Subcutaneous abdominal adipose tissue (tissue), 5 donors: ENCODE results near the gene CARM1.

Source experiments
- H3K27ac ChIP-seq: one replicate; pipeline ENCODE4 v1.7.0; 2013; ENCODE audit warnings: low read depth, mild to moderate bottlenecking, inconsistent platforms, low read length, moderate library complexity
- H3K27me3 ChIP-seq, 5 donors: one replicate each; pipeline ENCODE4 v1.7.0; 2013; ENCODE audit warnings: low read length in 5 of 5, inconsistent platforms in 1 of 5; ENCODE audit not compliant: control insufficient read depth in 5 of 5, insufficient read depth in 4 of 5
- H3K36me3 ChIP-seq, 5 donors: one replicate each; pipeline ENCODE4 v1.7.0; 2013; ENCODE audit warnings: low read length in 5 of 5; ENCODE audit not compliant: control insufficient read depth in 5 of 5, insufficient read depth in 5 of 5
- H3K4me1 ChIP-seq, 5 donors: one replicate each; pipeline ENCODE4 v1.7.0; 2013; ENCODE audit warnings: low read length in 5 of 5, mild to moderate bottlenecking in 3 of 5, moderate library complexity in 1 of 5; ENCODE audit not compliant: control insufficient read depth in 5 of 5, insufficient read depth in 5 of 5
- H3K4me3 ChIP-seq, 5 donors: one replicate each; pipeline ENCODE4 v1.7.0; 2013; ENCODE audit warnings: low read length in 5 of 5, low read depth in 1 of 5
- H3K9ac ChIP-seq, 5 donors: one replicate each; pipeline ENCODE4 v1.7.0; 2013; ENCODE audit warnings: low read length in 5 of 5, mild to moderate bottlenecking in 4 of 5, moderate library complexity in 3 of 5
- H3K9me3 ChIP-seq, 5 donors: one replicate each; pipeline ENCODE4 v1.7.0; 2013; ENCODE audit warnings: low read length in 5 of 5; ENCODE audit not compliant: control insufficient read depth in 5 of 5
- donor health status: healthy.
- donor health status: healthy.
- donor health status: healthy.
- donor health status: healthy.
- donor health status: healthy.

Gene CARM1

GRCh38 chr19:10968527-10969135 is 97.3 kb downstream of the CARM1 start:
- Histone ChIP-seq H3K36me3 (peaks cover 0 to 3% (median 0%) of the 10 kb centered on the region in 5 donors), H3K9me3 (no peaks in the 10 kb centered on the region), H3K27ac (no peak overlapping the region), H3K4me1 (peaks cover 0 to 10% (median 7%) of the 10 kb centered on the region in 5 donors), H3K4me3 (no peak overlapping the region), H3K9ac (peak overlapping the region in 1 of 5 donors; percentile 54), H3K27me3 (no peaks in the 10 kb centered on the region)

GRCh38 chr19:10971107-10971726 is 99.9 kb downstream of the CARM1 start:
- Histone ChIP-seq H3K4me1 (peaks cover 4 to 24% (median 19%) of the 10 kb centered on the region in 5 donors), H3K9me3 (no peaks in the 10 kb centered on the region), H3K27ac (no peak overlapping the region), H3K27me3 (no peaks in the 10 kb centered on the region), H3K9ac (no peak overlapping the region), H3K4me3 (no peak overlapping the region), H3K36me3 (no peaks in the 10 kb centered on the region)
